PFSK-1 (cell line): ENCODE data around the gene GPRC5C.

Source experiments
- POLR2AphosphoS5 ChIP-seq: IDR thresholded peaks from 2 replicates; pipeline ENCODE4 v1.6.1; 2012; ENCODE audit warnings: low read depth, mild to moderate bottlenecking, control low read depth, low read length, moderate library complexity
- TAF1 ChIP-seq: IDR thresholded peaks from 2 replicates; pipeline ENCODE4 v1.6.1; 2012; ENCODE audit warnings: low read length, control low read depth, borderline replicate concordance; ENCODE audit not compliant: insufficient read depth

DNA sequence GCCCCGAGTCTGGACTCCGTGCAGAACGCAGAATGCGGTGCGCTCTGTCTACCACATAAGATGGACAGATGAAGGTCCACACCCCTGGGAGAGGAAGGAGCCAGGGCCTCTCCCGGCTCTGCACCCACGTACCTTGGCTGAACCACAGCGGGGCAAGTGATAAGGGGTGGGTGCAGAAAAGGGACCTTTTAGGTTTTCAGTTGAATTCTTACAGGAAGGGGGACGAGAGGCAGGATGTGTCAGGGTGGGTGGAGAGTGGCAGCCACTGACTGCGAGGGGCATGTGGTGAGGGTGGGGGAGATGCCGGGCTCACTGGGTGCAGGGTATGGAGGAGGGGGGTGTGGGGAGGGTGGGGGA lies 34.9 kb downstream of the GPRC5C start:
- TF ChIP-seq TAF1 (no peak), POLR2AphosphoS5 (no peak)
